Measurements from ENCODE around the gene ATP12A.

The ATP12A gene

DNA sequence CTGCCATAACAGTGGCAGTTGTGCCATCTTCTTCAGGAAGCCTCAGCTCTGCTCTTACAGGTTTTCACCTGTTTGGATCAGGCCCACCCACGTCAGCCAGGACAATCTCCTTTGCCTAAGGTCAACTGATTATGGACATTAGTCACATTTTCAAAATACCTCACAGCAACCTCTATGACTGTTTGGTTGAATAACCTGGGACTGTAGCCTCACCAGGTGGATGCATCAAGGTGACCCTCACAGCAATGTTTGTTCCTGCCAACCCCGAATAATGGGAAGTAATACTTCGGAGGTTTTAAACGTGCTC is 17.2 kb upstream of the ATP12A start:
- DNase-seq (ENCODE audit: low read depth) = no peak

DNA sequence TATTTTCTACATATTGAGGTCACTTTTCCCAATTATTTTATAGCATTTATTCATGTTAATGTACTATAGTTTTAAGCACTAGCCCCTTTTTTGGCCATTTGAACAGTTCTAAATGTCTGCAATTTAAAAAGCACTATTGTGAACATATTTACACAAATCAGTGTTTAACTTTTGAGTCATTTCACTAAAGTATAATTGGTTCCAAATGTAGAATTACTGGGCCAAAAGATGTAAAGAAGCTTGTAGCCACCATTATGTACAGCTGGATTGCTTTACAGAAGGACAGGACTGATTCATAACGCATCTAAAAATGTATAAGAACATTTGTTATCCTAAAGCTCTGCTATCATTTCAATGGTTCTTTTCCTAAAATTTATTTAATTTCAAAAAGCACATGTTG is 16.6 kb upstream of the ATP12A start:
- no peak for DNase-seq (ENCODE audit: low read depth)

DNA sequence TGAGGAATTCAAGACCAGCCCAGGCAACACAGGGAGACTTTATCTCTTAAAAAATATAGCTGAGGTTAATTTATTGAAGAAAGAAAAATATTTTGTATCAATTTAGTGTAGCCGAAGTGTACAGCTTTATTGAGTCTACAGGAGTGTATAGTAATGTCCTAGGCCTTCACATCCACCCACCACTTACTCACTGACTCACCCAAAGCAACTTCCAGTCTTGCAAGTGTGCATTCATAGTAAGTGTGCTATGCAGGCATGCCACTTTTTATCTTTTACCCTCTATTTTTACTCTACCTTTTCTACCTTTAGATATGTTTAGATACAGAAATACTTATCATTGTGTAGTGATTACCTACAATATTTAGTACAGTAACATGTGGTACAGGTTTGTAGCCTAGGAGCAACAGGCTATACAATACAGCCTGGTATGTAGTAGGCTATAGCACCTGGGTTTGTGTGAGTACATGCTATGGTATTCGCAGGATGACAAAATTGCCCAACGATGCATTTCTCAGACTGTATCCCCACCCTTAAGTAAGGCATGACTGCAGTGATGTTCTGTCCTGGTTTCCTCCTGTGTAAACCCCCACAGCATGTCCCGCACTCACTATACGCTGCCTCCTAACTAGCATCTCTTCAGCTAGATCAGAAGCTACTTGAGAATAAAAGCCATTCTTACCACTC is 15.3 kb upstream of the ATP12A start:
- DNase-seq (ENCODE audit: low read depth) = no peak

GRCh38 chr13:24668511-24668910 is 11.7 kb upstream of the ATP12A start:
- DNase-seq (ENCODE audit: low read depth) = no peak

- no peak for DNase-seq (ENCODE audit: low read depth)
Observed at GRCh38 chr13:24668955-24669582, 11.1 kb upstream of the ATP12A start.

GRCh38 chr13:24670174-24670573 is 10.0 kb upstream of the ATP12A start:
- no peak for DNase-seq (ENCODE audit: low read depth)

GRCh38 chr13:24670961-24671381 is 9.2 kb upstream of the ATP12A start:
- no peak for DNase-seq (ENCODE audit: low read depth)

- no peak for DNase-seq (ENCODE audit: low read depth)
Observed at GRCh38 chr13:24671386-24672113, 8.7 kb upstream of the ATP12A start.

- no peak for DNase-seq (ENCODE audit: low read depth)
Observed at GRCh38 chr13:24672141-24673132, 7.8 kb upstream of the ATP12A start.

DNA sequence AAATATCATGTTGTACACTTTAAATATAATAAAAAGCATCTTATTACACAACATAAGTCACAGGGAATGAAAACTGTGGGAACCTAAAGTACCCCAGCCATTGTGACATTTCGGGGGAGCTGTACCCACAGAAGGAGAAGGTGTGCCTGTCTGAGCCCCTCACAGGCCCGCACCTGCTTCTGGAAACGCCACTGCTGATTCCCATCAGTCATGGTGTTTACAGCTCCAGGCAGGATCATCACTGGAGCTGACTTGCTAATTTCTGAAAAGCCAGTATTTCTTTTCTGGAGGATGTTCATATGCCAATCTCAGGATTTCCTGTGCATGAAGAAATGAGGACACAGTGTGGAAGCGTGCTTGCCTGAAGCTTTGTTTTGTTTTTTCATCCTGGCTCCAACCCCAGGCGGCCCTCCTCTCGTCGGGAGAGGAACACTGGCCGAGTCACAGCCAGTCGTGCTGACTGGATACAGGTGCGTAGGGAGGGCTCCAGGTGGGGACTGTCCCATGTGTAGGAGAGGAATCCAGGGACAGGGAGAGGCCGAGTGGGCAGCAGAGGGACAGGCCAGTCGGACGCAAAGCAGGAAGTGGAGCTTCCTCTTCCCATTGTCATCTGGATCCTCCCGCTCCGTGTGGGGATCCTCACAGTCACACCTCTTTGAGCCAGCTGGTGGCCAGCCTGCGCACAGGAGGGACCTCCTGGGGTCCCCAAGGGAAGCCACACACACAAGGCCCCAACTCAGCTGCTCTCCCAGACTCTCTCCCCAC is 4.2 kb upstream of the ATP12A start:
- DNase-seq (ENCODE audit: low read depth) = no peak

DNA sequence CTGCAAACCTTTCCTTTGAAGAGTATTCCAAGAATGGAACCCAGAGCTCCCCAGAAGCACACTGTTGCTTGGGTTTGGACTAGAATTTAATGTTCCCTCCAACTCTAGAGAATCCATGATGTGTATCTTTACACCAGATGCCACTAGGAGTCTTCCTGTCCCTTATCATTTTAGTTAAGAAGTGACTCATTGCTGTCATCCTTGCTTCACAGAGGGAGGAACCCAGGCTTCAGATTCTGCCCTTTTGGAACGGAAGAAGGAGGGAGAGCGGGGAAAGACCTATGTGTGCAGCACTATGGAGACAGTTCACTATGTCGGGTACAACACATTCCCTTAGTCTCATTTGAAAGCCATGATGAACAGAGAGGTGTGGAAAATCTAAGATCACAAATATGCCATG is 2.1 kb upstream of the ATP12A start:
- no peak for DNase-seq (ENCODE audit: low read depth)

- no peak for DNase-seq (ENCODE audit: low read depth)
Observed at GRCh38 chr13:24679686-24680085, 522 bp upstream of the ATP12A start.

- no peak for DNase-seq (ENCODE audit: low read depth)
Observed at GRCh38 chr13:24680921-24681604, 855 bp downstream of the ATP12A start.

- DNase-seq (ENCODE audit: low read depth) = no peak
Observed at GRCh38 chr13:24681930-24682329, 1.7 kb downstream of the ATP12A start.

DNA sequence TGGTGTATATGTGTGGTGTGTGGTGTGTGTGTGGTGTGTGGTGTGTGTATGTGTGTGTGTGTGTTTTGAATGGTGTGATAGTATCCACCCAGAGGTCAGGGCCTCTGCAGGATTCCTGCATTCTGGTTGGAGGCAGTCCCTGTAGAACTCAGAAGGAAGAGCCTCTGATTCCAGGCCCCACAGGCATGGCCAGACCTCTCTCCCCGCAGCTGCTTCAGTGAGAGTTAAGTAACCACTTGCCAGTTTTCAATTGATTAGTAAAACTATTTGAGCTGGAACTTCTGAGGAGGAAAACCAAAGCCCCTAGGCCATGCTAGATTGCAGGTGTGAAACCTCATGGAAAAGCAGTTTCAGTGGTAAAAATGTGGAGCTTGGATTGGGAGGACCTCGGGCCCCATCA is 2.1 kb downstream of the ATP12A start:
- no peak for DNase-seq (ENCODE audit: low read depth)

DNA sequence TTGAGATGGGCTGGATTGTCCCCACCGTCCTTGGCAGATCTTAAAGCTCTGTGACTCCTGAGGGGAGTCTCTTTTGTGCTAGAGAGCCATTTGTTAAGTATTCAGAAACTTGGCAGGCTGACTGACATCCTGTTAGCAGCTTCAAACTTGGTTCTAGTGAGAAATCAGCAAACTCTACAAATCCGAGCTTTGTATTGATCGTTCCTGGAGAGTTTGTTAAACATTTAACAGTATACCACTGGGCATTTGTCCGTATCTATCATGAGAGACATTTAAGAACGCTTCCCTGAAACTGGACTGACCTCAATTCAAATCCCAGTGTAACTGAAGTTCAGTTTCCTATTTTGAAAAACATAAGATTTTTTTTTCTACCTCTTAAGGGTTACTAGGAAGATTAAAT is 3.1 kb downstream of the ATP12A start:
- DNase-seq (ENCODE audit: low read depth) = no peak

GRCh38 chr13:24683838-24684599 is 3.8 kb downstream of the ATP12A start:
- peak; percentile 45 for DNase-seq (ENCODE audit: low read depth)

- peak; percentile 10 for DNase-seq (ENCODE audit: low read depth)
Observed at GRCh38 chr13:24684600-24684998, 4.4 kb downstream of the ATP12A start.

- DNase-seq (ENCODE audit: low read depth) = no peak
Observed at GRCh38 chr13:24685314-24685713, 5.1 kb downstream of the ATP12A start.

- DNase-seq (ENCODE audit: low read depth) = no peak
Observed at GRCh38 chr13:24687611-24688010, 7.4 kb downstream of the ATP12A start.

All from stimulated activated CD8-positive, alpha-beta memory T cell treated with anti-CD3 and anti-CD28 coated beads, Interleukin-4, amount 100 ng/mL, for 24 hours (primary cell).